GM13977 (cell line): ENCODE results near the gene PHACTR1.

Experiments used
- DNase-seq: peaks from one replicate; pipeline ENCODE4 v3.0.0; 2012; ENCODE audit warnings: low spot score
- CTCF ChIP-seq: IDR thresholded peaks from 2 replicates; pipeline ENCODE4 v1.5.1; 2012; ENCODE audit warnings: mild to moderate bottlenecking, control low read depth; ENCODE audit not compliant: insufficient read depth; ENCODE audit errors: extremely low read depth, missing control alignments
- in situ Hi-C: fragments of 300-500 bp; cut with MboI; formaldehyde crosslinking; loops from one replicate; pipeline ENCODE4 v1.12.0; 2022; ENCODE audit warnings: low sequenced_read_pairs, low pct_unique_long_range_greater_than_20kb, mixed read lengths, inconsistent platforms; ENCODE audit not compliant: unreplicated experiment

The PHACTR1 gene

GRCh38 chr6:13332349-13332706 lies 615.8 kb downstream of the PHACTR1 start:
- no peak for DNase-seq
- in situ Hi-C loops, result loop anchor here (25.0 kb wide), 1 partner anchor 420 kb away; no protein-coding TSS in a partner anchor
- TF ChIP-seq CTCF, result no peak

- DNase-seq, result no peak
- TF ChIP-seq CTCF, result no peak
- in situ Hi-C loops, result loop anchor here (25.0 kb wide), 1 partner anchor 423 kb away; no protein-coding TSS in a partner anchor
Measured at GRCh38 chr6:13334953-13335352, 618.4 kb downstream of the PHACTR1 start.

GRCh38 chr6:13336553-13336952 lies 620.0 kb downstream of the PHACTR1 start:
- in situ Hi-C loops, result loop anchor here (25.0 kb wide), 1 partner anchor 424 kb away; no protein-coding TSS in a partner anchor

GRCh38 chr6:13338038-13338437 lies 621.5 kb downstream of the PHACTR1 start:
- no peak for TF ChIP-seq CTCF
- in situ Hi-C loops, result loop anchor here (25.0 kb wide), 1 partner anchor 426 kb away; no protein-coding TSS in a partner anchor
- DNase-seq, result no peak

More at GRCh38 chr6:13336553-13336952, 620.0 kb downstream of the PHACTR1 start:
- peak; percentile 86 for TF ChIP-seq CTCF
- DNase-seq, result peak; percentile 63
